Panc1 (cell line): ENCODE results near the gene AP2B1. TPM values are rescaled to one million over a fixed set of nuclear protein-coding genes. Genes with fewer than 3 reads are reported as not detected.

ENCODE experiments used
- ATAC-seq: fragments of 200-7000 bp; cut with Tn5 transposase; 2 replicates; pipeline ENCODE4 v1.9.1; 2020; ENCODE audit warnings: mild to moderate bottlenecking, moderate library complexity
- BruUV-seq: library from RNA; stranded (reverse); fragments of 400-500 nt; replicated peaks from 2 replicates; lab custom pipeline; 2021; lab: Mats Ljungman, UMichigan
- CTCF ChIA-PET: fragments of 300-600 bp; sonication (Branson Sonifier 250); formaldehyde crosslinking; loops from one replicate; lab custom pipeline; 2022; ENCODE audit warnings: antibody characterized with exemption; lab: Charles Lee
- POLR2A ChIA-PET: fragments of 300-600 bp; sonication (Branson Sonifier 250); formaldehyde crosslinking; loops from one replicate; lab custom pipeline; 2022; ENCODE audit warnings: antibody characterized with exemption; lab: Charles Lee
- DNase-seq: peaks from one replicate; pipeline ENCODE4 v3.0.0-alpha.2; 2010; ENCODE audit warnings: low read depth, low spot score
- H3K27ac ChIP-seq: 2 replicates; pipeline ENCODE4 v1.5.1; 2011; ENCODE audit warnings: mild to moderate bottlenecking, low read length, inconsistent platforms
- H3K27me3 ChIP-seq: fragments of 200-500 bp; sonication (Bioruptor generic); 2 replicates; pipeline ENCODE4 v1.6.0; 2014; ENCODE audit warnings: low read length, inconsistent platforms; ENCODE audit not compliant: control insufficient read depth, insufficient read depth
- H3K36me3 ChIP-seq: fragments of 200-500 bp; sonication (Bioruptor generic); 2 replicates; pipeline ENCODE4 v1.5.1; 2014; ENCODE audit warnings: inconsistent platforms, mild to moderate bottlenecking, low read length, moderate library complexity; ENCODE audit not compliant: control insufficient read depth, insufficient read depth
- H3K4me1 ChIP-seq: 2 replicates; pipeline ENCODE4 v1.5.1; 2011; ENCODE audit warnings: inconsistent platforms, mild to moderate bottlenecking, low read length, moderate library complexity; ENCODE audit not compliant: control insufficient read depth, insufficient read depth
- H3K4me3 ChIP-seq, 2 experiments: 2 replicates each; pipeline ENCODE4 v1.5.1; 2011 to 2012; ENCODE audit warnings: low read depth in 2 of 2, low read length in 2 of 2, mild to moderate bottlenecking in 2 of 2, inconsistent platforms in 1 of 2, moderate library complexity in 1 of 2
- H3K9me3 ChIP-seq: fragments of 200-500 bp; sonication (Bioruptor generic); 2 replicates; pipeline ENCODE4 v1.5.1; 2014; ENCODE audit warnings: low read depth, mild to moderate bottlenecking, inconsistent platforms, low read length, moderate library complexity; ENCODE audit not compliant: control insufficient read depth, insufficient read depth
- POLR2AphosphoS5 ChIP-seq: IDR thresholded peaks from 2 replicates; pipeline ENCODE4 v1.6.1; 2012; ENCODE audit warnings: mild to moderate bottlenecking, low read depth, low read length, moderate library complexity
- SIN3A ChIP-seq: IDR thresholded peaks from 2 replicates; pipeline ENCODE4 v1.6.1; 2012; ENCODE audit warnings: low read depth, mild to moderate bottlenecking, low read length, moderate library complexity, borderline replicate concordance; ENCODE audit not compliant: insufficient read depth
- TCF7L2 ChIP-seq: IDR thresholded peaks from 2 replicates; pipeline ENCODE4 v1.6.1; 2011; ENCODE audit warnings: mild to moderate bottlenecking, low read depth, low read length, inconsistent platforms
- in situ Hi-C: cut with HindIII; loops from 2 replicates; pipeline ENCODE4 v1.10.0; 2016; ENCODE audit warnings: low sequenced_read_pairs, low pct_unique_long_range_greater_than_20kb
- intact Hi-C: fragments of 100-400 bp; cut with micrococcal nuclease; formaldehyde crosslinking; loops from one replicate; pipeline ENCODE4 v1.10.0; 2022; ENCODE audit not compliant: unreplicated experiment
- total RNA-seq: library from RNA; stranded (reverse); gene quantifications from one replicate; pipeline ENCODE4 v1.2.1, GENCODE V29; 2021; ENCODE audit not compliant: unreplicated experiment
- TF ChIP-seq, protein P1 (sequence below), 2 experiments: IDR thresholded peaks; 2 replicates each; pipeline ENCODE4 v1.6.1; 2011 to 2012; ENCODE audit warnings: low read depth in 2 of 2, control low read depth in 1 of 2, low read length in 1 of 2, mild to moderate bottlenecking in 1 of 2, moderate library complexity in 1 of 2; ENCODE audit not compliant: insufficient read depth in 1 of 2
- TF ChIP-seq, protein P2 (sequence below): fragments of 450-650 bp; IDR thresholded peaks from 2 replicates; pipeline ENCODE4 v1.5.1; 2017; ENCODE audit warnings: mild to moderate bottlenecking

Gene AP2B1
- total RNA-seq, 1 experiment from 2014 or later, result 446 TPM

DNA sequence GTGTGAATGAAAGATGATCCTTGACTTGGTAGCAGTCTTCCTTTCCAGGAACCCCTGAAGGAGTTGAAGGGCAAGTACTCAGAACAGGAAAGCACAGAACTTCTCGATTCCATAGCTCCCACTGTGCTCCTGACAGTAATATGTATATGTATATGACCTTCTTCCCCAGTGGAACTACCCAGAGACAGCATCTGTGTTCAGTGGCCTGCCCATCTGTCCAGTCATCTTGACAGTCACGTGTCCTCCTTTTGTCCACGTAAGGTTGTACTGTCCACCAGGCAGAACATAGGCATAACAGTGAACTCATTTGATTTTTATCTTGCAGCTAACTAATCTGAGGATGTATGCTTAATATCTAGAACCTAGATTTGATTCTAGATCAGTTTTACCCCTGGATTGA is 106.5 kb downstream of the AP2B1 start:
- H3K27ac ChIP-seq, result no peak overlapping the region
- intact Hi-C loops (no loop called here), in situ Hi-C loops (no loop called here)
- H3K36me3 ChIP-seq, result peaks cover 50% of the 10 kb centered on the region
- no peak for TF ChIP-seq POLR2AphosphoS5
- TF ChIP-seq SIN3A, result no peak
- TF ChIP-seq, protein P1, sequence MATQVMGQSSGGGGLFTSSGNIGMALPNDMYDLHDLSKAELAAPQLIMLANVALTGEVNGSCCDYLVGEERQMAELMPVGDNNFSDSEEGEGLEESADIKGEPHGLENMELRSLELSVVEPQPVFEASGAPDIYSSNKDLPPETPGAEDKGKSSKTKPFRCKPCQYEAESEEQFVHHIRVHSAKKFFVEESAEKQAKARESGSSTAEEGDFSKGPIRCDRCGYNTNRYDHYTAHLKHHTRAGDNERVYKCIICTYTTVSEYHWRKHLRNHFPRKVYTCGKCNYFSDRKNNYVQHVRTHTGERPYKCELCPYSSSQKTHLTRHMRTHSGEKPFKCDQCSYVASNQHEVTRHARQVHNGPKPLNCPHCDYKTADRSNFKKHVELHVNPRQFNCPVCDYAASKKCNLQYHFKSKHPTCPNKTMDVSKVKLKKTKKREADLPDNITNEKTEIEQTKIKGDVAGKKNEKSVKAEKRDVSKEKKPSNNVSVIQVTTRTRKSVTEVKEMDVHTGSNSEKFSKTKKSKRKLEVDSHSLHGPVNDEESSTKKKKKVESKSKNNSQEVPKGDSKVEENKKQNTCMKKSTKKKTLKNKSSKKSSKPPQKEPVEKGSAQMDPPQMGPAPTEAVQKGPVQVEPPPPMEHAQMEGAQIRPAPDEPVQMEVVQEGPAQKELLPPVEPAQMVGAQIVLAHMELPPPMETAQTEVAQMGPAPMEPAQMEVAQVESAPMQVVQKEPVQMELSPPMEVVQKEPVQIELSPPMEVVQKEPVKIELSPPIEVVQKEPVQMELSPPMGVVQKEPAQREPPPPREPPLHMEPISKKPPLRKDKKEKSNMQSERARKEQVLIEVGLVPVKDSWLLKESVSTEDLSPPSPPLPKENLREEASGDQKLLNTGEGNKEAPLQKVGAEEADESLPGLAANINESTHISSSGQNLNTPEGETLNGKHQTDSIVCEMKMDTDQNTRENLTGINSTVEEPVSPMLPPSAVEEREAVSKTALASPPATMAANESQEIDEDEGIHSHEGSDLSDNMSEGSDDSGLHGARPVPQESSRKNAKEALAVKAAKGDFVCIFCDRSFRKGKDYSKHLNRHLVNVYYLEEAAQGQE (IDR thresholded peaks at IDR 0.05; ENCODE audit: insufficient read depth in 1 of 2, low read depth in 2 of 2, low read length in 1 of 2), result no peak
- TF ChIP-seq, protein P2, sequence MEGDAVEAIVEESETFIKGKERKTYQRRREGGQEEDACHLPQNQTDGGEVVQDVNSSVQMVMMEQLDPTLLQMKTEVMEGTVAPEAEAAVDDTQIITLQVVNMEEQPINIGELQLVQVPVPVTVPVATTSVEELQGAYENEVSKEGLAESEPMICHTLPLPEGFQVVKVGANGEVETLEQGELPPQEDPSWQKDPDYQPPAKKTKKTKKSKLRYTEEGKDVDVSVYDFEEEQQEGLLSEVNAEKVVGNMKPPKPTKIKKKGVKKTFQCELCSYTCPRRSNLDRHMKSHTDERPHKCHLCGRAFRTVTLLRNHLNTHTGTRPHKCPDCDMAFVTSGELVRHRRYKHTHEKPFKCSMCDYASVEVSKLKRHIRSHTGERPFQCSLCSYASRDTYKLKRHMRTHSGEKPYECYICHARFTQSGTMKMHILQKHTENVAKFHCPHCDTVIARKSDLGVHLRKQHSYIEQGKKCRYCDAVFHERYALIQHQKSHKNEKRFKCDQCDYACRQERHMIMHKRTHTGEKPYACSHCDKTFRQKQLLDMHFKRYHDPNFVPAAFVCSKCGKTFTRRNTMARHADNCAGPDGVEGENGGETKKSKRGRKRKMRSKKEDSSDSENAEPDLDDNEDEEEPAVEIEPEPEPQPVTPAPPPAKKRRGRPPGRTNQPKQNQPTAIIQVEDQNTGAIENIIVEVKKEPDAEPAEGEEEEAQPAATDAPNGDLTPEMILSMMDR, result no peak
- TF ChIP-seq TCF7L2, result no peak
- DNase-seq (no peak), ATAC-seq (no peak)
- BruUV-seq, result no TSS peak
- H3K27me3 ChIP-seq, result no peaks in the 10 kb centered on the region
- CTCF ChIA-PET, result no interaction called here
- no peaks in the 10 kb centered on the region for H3K9me3 ChIP-seq
- H3K4me1 ChIP-seq, result peaks cover 9% of the 10 kb centered on the region; the same call in 1 of the 2 replicates
- no peak overlapping the region for H3K4me3 ChIP-seq
- POLR2A ChIA-PET, result interaction anchor here (0.7 kb wide), 1 partner anchor 599 kb away, joined by 8 read pairs; no protein-coding TSS in a partner anchor

DNA sequence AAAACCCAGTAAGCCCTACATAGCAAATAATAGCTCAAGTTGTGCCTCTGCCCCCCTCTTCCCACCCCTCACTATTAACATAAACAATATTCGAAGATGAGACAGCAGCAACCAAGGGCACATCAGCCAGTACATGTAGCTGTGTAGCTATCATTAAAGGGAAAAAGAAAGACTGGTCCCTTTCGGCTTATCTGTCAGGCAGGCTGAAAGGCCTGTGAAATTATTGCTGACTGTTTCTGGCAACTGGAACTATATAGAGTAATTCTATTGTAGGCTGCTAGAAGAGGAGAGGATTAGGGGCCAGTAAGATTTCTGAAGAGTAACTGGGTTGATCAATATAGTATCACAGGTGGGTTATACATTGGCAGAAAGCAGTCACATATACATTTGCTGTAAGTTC is 107.8 kb downstream of the AP2B1 start:
- no peak for ATAC-seq
- no TSS peak for BruUV-seq

More for the DNA sequence above, 107.8 kb downstream of the AP2B1 start:
- H3K9me3 ChIP-seq, result no peaks in the 10 kb centered on the region
- CTCF ChIA-PET, result no interaction called here
- in situ Hi-C loops, result no loop called here
- TF ChIP-seq POLR2AphosphoS5 (no peak), TCF7L2 (no peak)
- TF ChIP-seq, protein P2, result no peak
- intact Hi-C loops, result no loop called here
- no peak overlapping the region for H3K27ac ChIP-seq
- no peak overlapping the region for H3K4me3 ChIP-seq
- POLR2A ChIA-PET, result no interaction called here
- peaks cover 9% of the 10 kb centered on the region; the same call in 1 of the 2 replicates for H3K4me1 ChIP-seq
- peaks cover 46% of the 10 kb centered on the region for H3K36me3 ChIP-seq
- H3K27me3 ChIP-seq, result no peaks in the 10 kb centered on the region
- DNase-seq, result no peak
